Endothelial cell (in vitro differentiated cells): ENCODE data around the gene C9orf72. TPM values are rescaled to one million over a fixed set of nuclear protein-coding genes. Genes with fewer than 3 reads are reported as not detected.
"Not testable (repeated sequence)": the region's sequence is repeated elsewhere in the genome, so short reads cannot be mapped to it uniquely, and the experiment has no call there.

Source experiments
- DNase-seq: peaks from one replicate; pipeline ENCODE4 v3.0.0; 2021; ENCODE audit warnings: low spot score
- H3K27ac Mint-ChIP-seq: one replicate; pipeline ENCODE4 v1.8.0; 2021; ENCODE audit warnings: mixed read lengths, inconsistent platforms; ENCODE audit not compliant: unreplicated experiment
- H3K27me3 Mint-ChIP-seq: one replicate; pipeline ENCODE4 v1.8.0; 2021; ENCODE audit warnings: mild to moderate bottlenecking, moderate library complexity, mixed read lengths, inconsistent platforms; ENCODE audit not compliant: unreplicated experiment
- H3K36me3 Mint-ChIP-seq: one replicate; pipeline ENCODE4 v1.8.0; 2021; ENCODE audit warnings: mild to moderate bottlenecking, low read depth, mixed read lengths, inconsistent platforms; ENCODE audit not compliant: unreplicated experiment
- H3K4me1 Mint-ChIP-seq: one replicate; pipeline ENCODE4 v1.8.0; 2021; ENCODE audit warnings: mild to moderate bottlenecking, mixed read lengths, inconsistent platforms; ENCODE audit not compliant: unreplicated experiment
- H3K4me3 Mint-ChIP-seq: one replicate; pipeline ENCODE4 v1.8.0; 2021; ENCODE audit warnings: mild to moderate bottlenecking, mixed read lengths, inconsistent platforms; ENCODE audit not compliant: unreplicated experiment
- H3K9me3 Mint-ChIP-seq: one replicate; pipeline ENCODE4 v1.8.0; 2021; ENCODE audit warnings: mixed read lengths, inconsistent platforms; ENCODE audit not compliant: unreplicated experiment
- total RNA-seq: library from RNA; stranded (reverse); fragmentation: NEBNext Ultra II Directional; extraction: Animal tissue kit (Norgen Biotek cat#: 25700); gene quantifications from one replicate; pipeline ENCODE4 v1.2.1, GENCODE V29; 2021; ENCODE audit not compliant: unreplicated experiment
- TF ChIP-seq, protein P1 (sequence below): fragments of 200-600 bp; sonication (generic); IDR thresholded peaks from one replicate; pipeline ENCODE4 v1.5.0; 2021; ENCODE audit warnings: antibody characterized with exemption; ENCODE audit not compliant: unreplicated experiment

The C9orf72 gene
- total RNA-seq, 1 donor from 2014 or later: 14.7 TPM

DNA sequence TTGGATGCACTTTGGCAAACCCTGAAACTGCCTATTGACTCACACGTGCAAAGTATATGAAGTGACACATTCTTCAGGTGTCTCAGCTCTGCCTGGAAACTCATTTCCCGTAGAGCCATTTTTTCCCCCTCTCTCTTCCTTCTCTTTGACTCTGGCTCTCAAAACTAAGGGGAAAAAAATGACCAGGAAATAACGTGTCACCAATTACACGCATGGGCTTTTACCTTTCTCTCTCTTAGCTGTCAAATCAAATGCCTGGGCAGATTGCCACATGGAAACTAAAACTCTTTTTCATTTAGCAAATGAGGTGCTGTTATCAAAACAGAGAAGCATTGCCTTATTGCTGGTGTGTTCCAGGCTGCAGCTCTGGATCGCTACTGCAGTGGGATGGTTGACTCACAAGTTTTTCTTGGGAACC lies 67.5 kb downstream of the C9orf72 start:
- Mint-ChIP-seq H3K27me3 (peaks cover 2% of the 10 kb centered on the region), H3K4me1 (peaks cover 6% of the 10 kb centered on the region), H3K27ac (no peak overlapping the region), H3K4me3 (no peak overlapping the region), H3K9me3 (no peaks in the 10 kb centered on the region), H3K36me3 (peaks cover 3% of the 10 kb centered on the region)
- TF ChIP-seq, protein P1, sequence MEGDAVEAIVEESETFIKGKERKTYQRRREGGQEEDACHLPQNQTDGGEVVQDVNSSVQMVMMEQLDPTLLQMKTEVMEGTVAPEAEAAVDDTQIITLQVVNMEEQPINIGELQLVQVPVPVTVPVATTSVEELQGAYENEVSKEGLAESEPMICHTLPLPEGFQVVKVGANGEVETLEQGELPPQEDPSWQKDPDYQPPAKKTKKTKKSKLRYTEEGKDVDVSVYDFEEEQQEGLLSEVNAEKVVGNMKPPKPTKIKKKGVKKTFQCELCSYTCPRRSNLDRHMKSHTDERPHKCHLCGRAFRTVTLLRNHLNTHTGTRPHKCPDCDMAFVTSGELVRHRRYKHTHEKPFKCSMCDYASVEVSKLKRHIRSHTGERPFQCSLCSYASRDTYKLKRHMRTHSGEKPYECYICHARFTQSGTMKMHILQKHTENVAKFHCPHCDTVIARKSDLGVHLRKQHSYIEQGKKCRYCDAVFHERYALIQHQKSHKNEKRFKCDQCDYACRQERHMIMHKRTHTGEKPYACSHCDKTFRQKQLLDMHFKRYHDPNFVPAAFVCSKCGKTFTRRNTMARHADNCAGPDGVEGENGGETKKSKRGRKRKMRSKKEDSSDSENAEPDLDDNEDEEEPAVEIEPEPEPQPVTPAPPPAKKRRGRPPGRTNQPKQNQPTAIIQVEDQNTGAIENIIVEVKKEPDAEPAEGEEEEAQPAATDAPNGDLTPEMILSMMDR: no peak
- no peak for DNase-seq

DNA sequence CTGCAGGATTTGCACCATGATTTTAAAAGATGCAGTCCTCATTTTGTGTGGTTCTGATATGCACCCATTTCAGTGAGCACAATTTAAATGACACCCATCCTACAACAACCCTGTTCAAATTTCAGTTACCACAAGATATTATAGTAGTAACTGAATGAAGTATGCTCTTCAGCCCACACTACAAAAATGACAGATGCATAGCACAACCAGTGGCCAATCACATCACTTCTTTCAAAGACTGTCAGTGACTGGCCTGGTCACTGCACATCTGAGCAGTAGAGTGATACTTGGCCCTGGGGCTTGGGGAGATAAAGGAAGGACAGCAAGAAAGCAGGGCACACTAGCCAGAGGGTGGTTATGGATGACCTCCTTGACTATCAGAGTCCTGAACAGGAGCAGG lies 69.0 kb downstream of the C9orf72 start:
- H3K27ac Mint-ChIP-seq: no peak overlapping the region
- H3K27me3 Mint-ChIP-seq: peaks cover 2% of the 10 kb centered on the region
- H3K4me3 Mint-ChIP-seq: no peak overlapping the region

DNA sequence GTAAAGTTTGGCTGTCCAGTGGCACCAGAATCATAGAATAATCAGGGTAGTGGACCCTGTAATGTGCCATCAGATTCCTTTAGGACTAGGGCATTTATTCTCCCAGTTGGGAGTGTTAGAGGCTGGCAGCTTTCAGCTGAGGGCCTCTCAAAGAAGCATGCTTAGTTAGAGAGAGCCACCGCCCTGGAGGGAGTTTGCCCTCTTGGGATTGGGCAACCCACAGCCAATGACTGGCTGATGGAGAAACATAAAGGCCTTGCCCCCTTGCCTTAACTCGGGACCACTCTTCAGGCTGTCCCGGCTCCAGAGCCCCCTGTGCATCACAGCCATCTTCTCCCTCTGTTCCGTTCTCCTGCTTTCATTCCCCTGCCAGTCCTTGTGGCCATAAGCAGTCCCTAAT lies 69.7 kb downstream of the C9orf72 start:
- Mint-ChIP-seq H3K27ac (no peak overlapping the region), H3K4me3 (no peak overlapping the region), H3K27me3 (peaks cover 2% of the 10 kb centered on the region), H3K4me1 (peaks cover 9% of the 10 kb centered on the region), H3K36me3 (peaks cover 3% of the 10 kb centered on the region), H3K9me3 (no peaks in the 10 kb centered on the region)
- TF ChIP-seq, protein P1: no peak
- no peak for DNase-seq

More for the DNA sequence above, 69.0 kb downstream of the C9orf72 start:
- peaks cover 9% of the 10 kb centered on the region for H3K4me1 Mint-ChIP-seq
- TF ChIP-seq, protein P1: no peak
- no peak for DNase-seq
- H3K36me3 Mint-ChIP-seq: peaks cover 3% of the 10 kb centered on the region
- no peaks in the 10 kb centered on the region for H3K9me3 Mint-ChIP-seq

DNA sequence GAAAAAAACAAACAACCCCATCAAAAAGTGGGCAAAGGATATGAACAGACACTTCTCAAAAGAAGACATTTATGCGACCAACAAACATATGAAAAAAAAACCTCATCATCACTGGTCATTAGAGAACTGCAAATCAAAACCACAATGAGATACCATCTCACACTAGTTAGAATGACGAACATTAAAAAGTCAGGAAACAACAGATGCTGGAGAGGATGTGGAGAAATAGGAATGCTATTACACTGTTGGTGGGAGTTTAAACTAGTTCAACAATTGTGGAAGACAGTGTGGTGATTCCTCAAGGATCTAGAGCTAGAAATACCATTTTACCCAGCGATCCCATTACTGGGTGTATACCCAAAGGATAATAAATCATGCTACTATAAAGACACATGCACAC lies 72.4 kb downstream of the C9orf72 start:
- DNase-seq, H3K4me3 Mint-ChIP-seq, H3K27ac Mint-ChIP-seq, H3K9me3 Mint-ChIP-seq, H3K36me3 Mint-ChIP-seq, H3K27me3 Mint-ChIP-seq: not testable (repeated sequence)
- peaks cover 25% of the 10 kb centered on the region for H3K4me1 Mint-ChIP-seq

DNA sequence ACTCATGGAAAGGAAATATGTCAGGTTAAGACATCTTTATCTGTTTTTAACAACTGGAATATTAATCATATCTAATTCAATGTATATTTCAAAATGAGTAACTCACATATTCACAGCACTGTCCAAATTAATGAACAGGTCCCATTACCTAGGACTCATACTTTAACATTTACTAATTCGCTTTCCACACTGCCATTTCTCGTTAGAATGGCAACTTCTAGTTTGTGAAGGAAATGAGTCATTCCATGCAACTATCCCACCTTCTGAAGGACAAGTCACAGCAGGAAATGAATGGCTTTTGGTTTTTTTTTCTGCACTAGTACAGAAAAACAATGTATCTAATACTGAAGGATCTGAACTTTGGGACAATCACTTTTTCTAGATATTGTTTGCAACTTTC lies 73.8 kb downstream of the C9orf72 start:
- H3K4me1 Mint-ChIP-seq: peaks cover 25% of the 10 kb centered on the region
- H3K36me3 Mint-ChIP-seq: peaks cover 3% of the 10 kb centered on the region
- peaks cover 2% of the 10 kb centered on the region for H3K27me3 Mint-ChIP-seq
- no peak overlapping the region for H3K4me3 Mint-ChIP-seq
- H3K9me3 Mint-ChIP-seq: no peaks in the 10 kb centered on the region
- DNase-seq: no peak
- peak overlapping the region; percentile 30 for H3K27ac Mint-ChIP-seq
- TF ChIP-seq, protein P1: no peak
